IPS-18c (cell line): ENCODE results near the gene SLC35E3.
A peak's percentile ranks its signal among the peaks of the same experiment; 100 is the strongest.
"Not testable (repeated sequence)": the region's sequence is repeated elsewhere in the genome, so short reads cannot be mapped to it uniquely, and the experiment has no call there.

Experiments
- H3K4me3 ChIP-seq: 2 replicates; pipeline ENCODE4 v1.7.0; 2013; ENCODE audit warnings: low read depth, mild to moderate bottlenecking, low read length, moderate library complexity; ENCODE audit not compliant: insufficient read depth
- H3K9me3 ChIP-seq: one replicate; pipeline ENCODE4 v1.6.1; 2013; ENCODE audit warnings: mild to moderate bottlenecking, low read length, moderate library complexity; ENCODE audit not compliant: control insufficient read depth, insufficient read depth

Gene SLC35E3

DNA sequence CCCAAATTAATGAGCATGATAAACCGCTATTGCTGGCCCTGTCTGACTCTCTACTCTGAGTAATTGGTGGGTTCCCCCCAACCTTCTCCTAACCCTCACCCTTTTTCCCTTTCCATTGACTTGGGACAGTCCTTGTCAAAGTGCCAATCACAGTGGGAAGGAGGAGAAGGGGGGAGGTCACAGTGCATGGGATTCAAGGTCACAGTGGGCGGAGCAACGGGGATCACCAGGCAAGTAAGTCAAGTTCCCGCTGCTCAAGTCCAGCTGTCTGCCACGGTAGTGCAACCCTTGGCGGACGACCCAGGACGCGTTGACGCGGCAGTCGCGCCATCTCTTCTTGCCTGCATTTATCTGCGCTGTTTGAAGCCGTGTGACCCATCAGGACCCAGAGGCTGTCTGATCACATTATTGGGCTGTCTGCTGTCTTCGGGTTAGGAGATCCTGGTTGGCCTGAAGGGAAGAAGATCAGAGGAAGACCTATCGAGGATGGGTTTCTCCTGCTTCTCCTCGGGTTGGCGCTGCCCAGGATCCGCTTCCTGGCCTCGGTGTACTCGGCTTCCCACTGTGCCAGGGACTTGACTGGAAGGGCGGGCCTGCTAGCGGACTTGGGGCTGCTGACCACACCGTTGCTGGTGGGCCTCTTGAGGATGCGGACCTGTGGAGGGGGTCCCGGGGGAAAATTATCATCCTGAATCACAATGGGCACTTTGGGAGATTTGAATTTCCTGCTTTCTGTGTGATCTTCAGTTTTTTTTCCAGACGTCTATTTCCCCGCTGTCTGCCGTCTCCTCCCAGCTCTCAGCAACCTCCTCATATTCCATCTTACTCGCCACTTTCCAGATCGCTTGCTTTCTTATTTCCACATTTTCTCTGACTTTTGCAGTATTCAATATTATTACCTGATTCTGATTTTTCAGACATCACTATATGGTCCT, 58.9 kb downstream of the SLC35E3 start:
- no peaks in the 10 kb centered on the region for H3K9me3 ChIP-seq
- peak overlapping the region; percentile 2; the same call in 1 of the 2 replicates for H3K4me3 ChIP-seq

DNA sequence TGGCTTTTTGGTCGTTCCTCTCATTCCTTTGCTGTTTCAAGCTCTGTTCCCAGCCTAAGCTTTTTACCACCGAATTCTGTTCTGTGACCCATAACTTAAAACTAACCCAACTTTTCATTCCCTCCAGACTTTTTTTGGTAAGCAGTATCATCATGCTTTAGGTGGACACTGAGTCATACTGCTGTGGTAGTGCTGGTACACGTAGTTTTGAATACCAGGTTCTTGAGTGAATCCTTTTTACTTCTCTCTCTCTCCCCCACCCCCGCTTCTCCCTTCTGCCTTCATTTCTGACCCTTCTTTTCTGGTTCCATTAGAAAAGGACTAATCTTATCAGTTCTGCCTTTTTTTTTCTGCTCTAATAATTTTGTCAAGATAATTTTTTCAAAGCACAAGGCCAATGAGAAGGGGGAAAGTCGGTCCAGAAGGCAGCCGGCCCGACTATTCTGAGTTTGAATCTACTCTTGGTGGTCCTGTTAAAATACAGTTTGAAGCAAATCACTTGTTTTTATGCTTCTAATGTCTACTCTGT, 59.7 kb downstream of the SLC35E3 start:
- Histone ChIP-seq H3K9me3 (no peaks in the 10 kb centered on the region), H3K4me3 (no peak overlapping the region)

DNA sequence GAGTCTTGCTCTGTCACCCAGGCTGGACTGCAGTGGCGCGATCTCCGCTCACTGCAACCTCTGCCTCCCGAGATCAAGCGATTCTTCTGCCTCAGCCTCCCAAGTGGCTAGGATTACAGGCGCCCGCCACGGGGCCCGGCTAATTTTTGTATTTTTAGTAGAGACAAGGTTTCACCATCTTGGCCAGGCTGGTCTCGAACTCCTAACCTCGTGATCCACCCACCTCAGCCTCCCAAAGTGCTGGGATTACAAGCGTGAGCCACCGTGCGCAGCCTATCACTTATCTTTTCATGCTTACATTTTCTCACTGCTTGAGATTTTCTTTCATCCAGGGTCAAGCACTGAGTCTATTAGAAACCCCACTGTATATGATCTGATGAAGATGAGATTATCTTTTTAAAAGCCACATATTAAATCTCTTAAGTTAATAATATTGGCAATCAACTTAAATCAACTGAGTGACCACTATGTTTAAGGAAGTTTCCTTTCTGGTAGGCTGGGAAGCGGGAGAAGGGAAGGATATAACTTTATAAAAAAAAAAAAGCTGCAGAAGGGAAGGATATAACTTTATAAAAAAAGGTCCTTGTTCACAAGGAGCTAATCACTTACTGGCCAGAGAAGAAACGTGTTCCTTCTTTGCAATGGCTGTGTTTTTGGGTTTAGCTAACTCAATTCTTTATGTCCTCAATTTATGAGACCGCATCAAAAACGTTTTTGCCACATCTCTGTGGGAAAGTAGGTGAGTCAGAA, 60.7 kb downstream of the SLC35E3 start:
- H3K4me3 ChIP-seq, result no peak overlapping the region; the same call in 1 of the 2 replicates
- no peaks in the 10 kb centered on the region for H3K9me3 ChIP-seq

GRCh38 chr12:68807274-68807575, 61.2 kb downstream of the SLC35E3 start:
- H3K9me3 ChIP-seq, result not testable (repeated sequence)
- H3K4me3 ChIP-seq, result peak overlapping the region; percentile 97

DNA sequence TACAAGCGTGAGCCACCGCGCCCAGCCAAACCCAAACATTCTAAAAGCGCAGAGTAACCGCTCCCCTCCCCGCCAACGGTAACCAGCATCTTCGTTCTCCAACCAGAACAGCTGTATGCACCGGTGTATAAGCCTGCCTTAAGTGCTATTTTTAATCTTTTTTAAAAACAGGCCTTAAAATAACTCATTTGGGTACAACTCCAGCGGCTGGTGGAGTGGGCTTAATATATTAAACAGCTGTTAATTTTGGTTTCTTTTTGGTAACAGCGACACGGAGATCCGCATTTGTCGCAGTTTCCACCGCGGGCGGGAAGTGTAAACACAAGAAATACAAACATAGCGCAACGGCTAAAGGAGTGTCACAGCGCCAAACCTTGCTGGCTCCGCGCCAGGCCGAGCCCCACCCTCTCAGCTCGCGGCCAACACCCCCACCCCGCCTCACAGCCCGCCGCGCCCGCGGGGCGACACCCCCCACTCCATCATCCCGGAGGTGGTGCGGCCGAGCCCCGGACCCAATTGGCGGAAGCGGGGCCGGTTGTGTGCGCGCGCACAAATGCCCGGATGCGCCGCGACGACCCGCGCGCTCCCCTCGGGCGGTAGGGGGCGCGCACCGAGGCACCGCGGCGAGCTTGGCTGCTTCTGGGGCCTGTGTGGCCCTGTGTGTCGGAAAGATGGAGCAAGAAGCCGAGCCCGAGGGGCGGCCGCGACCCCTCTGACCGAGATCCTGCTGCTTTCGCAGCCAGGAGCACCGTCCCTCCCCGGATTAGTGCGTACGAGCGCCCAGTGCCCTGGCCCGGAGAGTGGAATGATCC, 61.8 kb downstream of the SLC35E3 start, which contains the start of gene MDM2:
TSS of gene MDM2 (plus strand) at position 602 of the 812 bp plus-strand sequence. CDS start 301 bp downstream, outside the sequence.
- Histone ChIP-seq H3K9me3 (no peaks in the 10 kb centered on the region), H3K4me3 (peak within 1 kb of the TSS; percentile 97)

DNA sequence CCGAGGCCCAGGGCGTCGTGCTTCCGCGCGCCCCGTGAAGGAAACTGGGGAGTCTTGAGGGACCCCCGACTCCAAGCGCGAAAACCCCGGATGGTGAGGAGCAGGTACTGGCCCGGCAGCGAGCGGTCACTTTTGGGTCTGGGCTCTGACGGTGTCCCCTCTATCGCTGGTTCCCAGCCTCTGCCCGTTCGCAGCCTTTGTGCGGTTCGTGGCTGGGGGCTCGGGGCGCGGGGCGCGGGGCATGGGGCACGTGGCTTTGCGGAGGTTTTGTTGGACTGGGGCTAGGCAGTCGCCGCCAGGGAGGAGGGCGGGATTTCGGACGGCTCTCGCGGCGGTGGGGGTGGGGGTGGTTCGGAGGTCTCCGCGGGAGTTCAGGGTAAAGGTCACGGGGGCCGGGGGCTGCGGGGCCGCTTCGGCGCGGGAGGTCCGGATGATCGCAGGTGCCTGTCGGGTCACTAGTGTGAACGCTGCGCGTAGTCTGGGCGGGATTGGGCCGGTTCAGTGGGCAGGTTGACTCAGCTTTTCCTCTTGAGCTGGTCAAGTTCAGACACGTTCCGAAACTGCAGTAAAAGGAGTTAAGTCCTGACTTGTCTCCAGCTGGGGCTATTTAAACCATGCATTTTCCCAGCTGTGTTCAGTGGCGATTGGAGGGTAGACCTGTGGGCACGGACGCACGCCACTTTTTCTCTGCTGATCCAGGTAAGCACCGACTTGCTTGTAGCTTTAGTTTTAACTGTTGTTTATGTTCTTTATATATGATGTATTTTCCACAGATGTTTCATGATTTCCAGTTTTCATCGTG, 62.6 kb downstream of the SLC35E3 start:
- Histone ChIP-seq H3K9me3 (no peaks in the 10 kb centered on the region), H3K4me3 (peak overlapping the region; percentile 97)

DNA sequence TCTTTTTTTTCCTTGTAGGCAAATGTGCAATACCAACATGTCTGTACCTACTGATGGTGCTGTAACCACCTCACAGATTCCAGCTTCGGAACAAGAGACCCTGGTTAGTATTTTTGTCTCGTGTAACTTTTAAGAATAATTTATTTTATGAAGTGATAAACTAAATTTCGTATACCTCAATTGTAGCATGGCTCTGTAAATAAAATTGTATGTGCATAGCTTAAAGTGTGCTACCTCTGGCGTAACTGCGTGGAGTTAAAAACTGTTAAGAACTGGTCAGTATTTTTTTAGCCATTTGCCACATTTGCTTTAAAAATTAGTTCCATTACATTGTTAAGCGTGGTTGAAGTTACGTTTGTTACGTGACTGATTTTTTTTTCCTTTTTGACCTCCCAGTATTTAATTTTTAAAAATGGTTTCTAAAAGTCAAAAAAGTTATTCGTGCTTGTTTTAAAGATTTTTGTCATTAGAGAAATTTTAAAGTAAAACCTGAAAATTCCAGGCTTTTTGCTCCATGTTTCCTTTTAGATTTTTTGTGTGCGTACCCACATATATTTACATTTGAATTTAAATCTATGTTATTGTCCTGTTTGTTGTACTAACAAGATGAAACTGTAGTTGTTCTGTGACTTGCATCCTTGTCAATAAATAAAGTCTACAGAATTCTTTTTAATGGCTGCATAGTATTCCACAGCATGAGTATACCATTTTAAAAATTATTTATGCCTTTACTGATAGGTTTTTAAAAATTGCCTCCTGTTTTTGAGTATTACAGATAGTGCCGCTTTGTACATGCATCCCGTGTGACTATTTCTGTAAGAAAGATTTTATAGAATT, 63.4 kb downstream of the SLC35E3 start:
- Histone ChIP-seq H3K9me3 (no peaks in the 10 kb centered on the region), H3K4me3 (peak overlapping the region; percentile 97)

GRCh38 chr12:68810027-68810389, 64.0 kb downstream of the SLC35E3 start:
- not testable (repeated sequence) for H3K4me3 ChIP-seq, H3K9me3 ChIP-seq

DNA sequence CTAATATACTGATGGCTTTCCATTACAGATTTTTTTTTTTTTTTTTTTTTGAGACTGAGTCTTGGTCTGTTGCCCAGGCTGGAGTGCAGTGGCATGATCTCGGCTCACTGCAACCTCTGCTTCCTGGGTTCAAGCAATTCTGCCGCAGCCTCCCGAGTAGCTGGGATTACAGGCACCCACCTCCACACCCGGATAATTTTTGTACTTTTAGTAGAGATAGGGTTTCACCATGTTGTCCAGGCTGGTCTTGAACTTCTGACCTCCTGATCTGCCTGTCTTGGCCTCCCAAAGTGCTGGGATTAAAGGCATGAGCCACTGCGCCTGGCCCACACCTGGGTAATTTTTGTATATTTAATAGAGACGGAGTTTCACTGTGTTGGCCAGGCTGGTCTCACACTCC, 65.6 kb downstream of the SLC35E3 start:
- H3K4me3 ChIP-seq, H3K9me3 ChIP-seq: not testable (repeated sequence)

GRCh38 chr12:68812553-68813241, 66.7 kb downstream of the SLC35E3 start:
- H3K4me3 ChIP-seq, result no peak overlapping the region

GRCh38 chr12:68813242-68813593, 67.2 kb downstream of the SLC35E3 start:
- Histone ChIP-seq H3K4me3 (no peak overlapping the region), H3K9me3 (no peaks in the 10 kb centered on the region)

More at GRCh38 chr12:68812553-68813241, 66.7 kb downstream of the SLC35E3 start:
- H3K9me3 ChIP-seq, result no peaks in the 10 kb centered on the region

GRCh38 chr12:68814490-68815231, 68.7 kb downstream of the SLC35E3 start:
- H3K4me3 ChIP-seq, result no peak overlapping the region

DNA sequence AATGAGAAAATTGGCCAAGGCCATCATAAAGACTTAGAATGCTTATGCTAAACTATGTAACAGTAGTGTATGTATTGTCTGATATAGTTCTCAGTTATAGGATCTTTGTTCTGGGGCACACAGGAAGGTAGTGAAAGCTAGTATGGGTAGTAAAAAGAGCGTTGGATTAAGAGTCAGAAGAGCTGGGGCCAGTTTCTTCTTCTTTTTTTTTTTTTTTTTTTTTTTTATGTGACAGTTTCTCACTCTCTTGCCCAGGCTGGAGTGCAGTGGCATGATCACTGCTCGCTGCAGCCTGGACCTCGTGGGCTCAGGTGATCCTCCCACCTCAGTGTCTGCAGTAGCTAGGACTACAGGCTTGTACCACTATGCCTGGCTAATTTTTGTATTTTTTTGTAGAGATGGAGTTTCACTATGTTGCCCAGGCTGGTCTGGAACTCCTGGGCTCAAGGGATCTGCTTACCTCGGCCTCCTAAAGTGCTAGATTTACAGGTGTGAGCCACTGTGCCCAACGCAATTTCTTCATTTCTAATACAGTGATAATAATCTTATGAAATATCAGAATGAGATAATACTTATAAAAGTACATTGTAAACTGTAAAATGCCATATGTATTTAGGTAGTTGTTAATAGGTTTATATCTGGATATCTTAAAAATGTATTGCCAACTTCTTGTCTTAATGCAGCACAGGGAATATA, 69.4 kb downstream of the SLC35E3 start:
- no peaks in the 10 kb centered on the region for H3K9me3 ChIP-seq
- H3K4me3 ChIP-seq, result no peak overlapping the region

More at GRCh38 chr12:68814490-68815231, 68.7 kb downstream of the SLC35E3 start:
- H3K9me3 ChIP-seq, result no peaks in the 10 kb centered on the region
